K562 (cell line): Measurements from ENCODE around the gene KRT26. TPM values are rescaled to one million over a fixed set of nuclear protein-coding genes. Genes with fewer than 3 reads are reported as not detected.

Experiments
- EP300 ChIP-seq: IDR thresholded peaks from 2 replicates; pipeline ENCODE4 v1.6.1; 2012; ENCODE audit warnings: low read length, improper control_type of control experiment
- NFIX ChIP-seq: fragments of 250-450 bp; sonication (Bioruptor Pico); IDR thresholded peaks from 2 replicates; pipeline ENCODE4 v1.4.0; 2020; ENCODE audit warnings: low read depth, mild to moderate bottlenecking, moderate library complexity
- NR2C1 ChIP-seq, 2 experiments: fragments of 450-650 bp; IDR thresholded peaks; 2 replicates each; pipeline ENCODE4 v1.6.1; 2017; ENCODE audit warnings: mild to moderate bottlenecking in 2 of 2, antibody characterized with exemption in 1 of 2, inconsistent platforms in 1 of 2, missing compliant biosample characterization in 1 of 2, missing genetic modification characterization in 1 of 2
- PBX2 ChIP-seq, 2 experiments: IDR thresholded peaks in 1 of 2; conservative IDR thresholded peaks in 1 of 2; 2 replicates each; pipeline ENCODE4 v1.6.1; 2016; ENCODE audit warnings: low read depth in 2 of 2, mild to moderate bottlenecking in 1 of 2, missing compliant biosample characterization in 1 of 2, missing genetic modification characterization in 1 of 2, moderate library complexity in 1 of 2
- SFPQ ChIP-seq: fragments of 200-400 bp; formaldehyde crosslinking; IDR thresholded peaks from 2 replicates; pipeline ENCODE4 v1.6.1; 2017; ENCODE audit warnings: mild to moderate bottlenecking, low read depth, low read length, moderate library complexity
- SPI1 ChIP-seq: IDR thresholded peaks from 2 replicates; pipeline ENCODE4 v1.6.1; 2011; ENCODE audit warnings: low read depth, low read length, control low read depth, borderline replicate concordance
- TAF1 ChIP-seq: IDR thresholded peaks from 2 replicates; pipeline ENCODE4 v1.6.1; 2011; ENCODE audit warnings: mild to moderate bottlenecking, low read length, moderate library complexity; ENCODE audit not compliant: insufficient read depth, control insufficient read depth, severe bottlenecking; ENCODE audit errors: extremely low read depth
- ZNF592 ChIP-seq: fragments of 450-650 bp; IDR thresholded peaks from 2 replicates; pipeline ENCODE4 v1.6.1; 2017; ENCODE audit warnings: antibody characterized with exemption, mild to moderate bottlenecking
- ZNF717 ChIP-seq: fragments of 250-450 bp; sonication (Bioruptor Pico); IDR thresholded peaks from 2 replicates; pipeline ENCODE4 v1.5.0; 2021
- polyA plus RNA-seq, 8 experiments: library from polyadenylated mRNA; depleted of rRNA in 4 of 8; stranded (reverse) in 5 of 8; unstranded in 3 of 8; fragments of >200 nt; fragmentation: Nextera tagmentation in 2 of 8; fragmentation: Illumina TruSeq in 1 of 8; extraction: Ambion mirVana in 2 of 8; extraction: Trizol in 1 of 8; gene quantifications; 2 replicates each; pipeline versions ENCODE4 v1.2.1 to v1.2.3, GENCODE V29; 2011 to 2014; ENCODE audit warnings: inconsistent platforms in 1 of 8, missing spikeins in 1 of 8
- total RNA-seq, 7 experiments: library from RNA; depleted of rRNA in 6 of 7; stranded (reverse); fragments of >200 nt in 6 of 7; fragmentation: Illumina TruSeq in 2 of 7; extraction: Trizol in 2 of 7; gene quantifications; 2 replicates each; pipeline versions ENCODE4 v1.2.1 to v1.2.3, GENCODE V29; 2011 to 2021; ENCODE audit warnings: low replicate concordance in 1 of 7
- TF ChIP-seq, protein P1 (sequence below): fragments of 450-650 bp; IDR thresholded peaks from 2 replicates; pipeline ENCODE4 v1.6.1; 2016
- TF ChIP-seq, protein P2 (sequence below): IDR thresholded peaks from 3 replicates; pipeline ENCODE4 v1.6.1; 2011; ENCODE audit warnings: borderline replicate concordance, mild to moderate bottlenecking; ENCODE audit not compliant: insufficient read length, insufficient read depth
- TF ChIP-seq, protein P3 (sequence below): fragments of 450-650 bp; conservative IDR thresholded peaks from 2 replicates; pipeline ENCODE4 v1.6.1; 2016; ENCODE audit warnings: missing genetic modification characterization, low read depth, mild to moderate bottlenecking, control low read depth, missing compliant biosample characterization

KRT26 gene
- total and polyA plus RNA-seq, 9 of the 15 experiments (the other 6 are each of a cell fraction or from before 2014, with no cell fraction given) = not detected

- TF ChIP-seq PBX2 (CRISPR knock-in tag; IDR thresholded peaks at IDR 0.05; ENCODE audit: low read depth) (no peak), PBX2 (tag; conservative IDR thresholded peaks at IDR 0.05; ENCODE audit: low read depth) (peak; percentile 70), NR2C1 (IDR thresholded peaks at IDR 0.05) (no peak), NR2C1 (tag; IDR thresholded peaks at IDR 0.05) (0 out of 2 replicates have a peak, but pooled peaks have one; percentile 48), NFIX (CRISPR knock-in tag) (no peak), EP300 (no peak), SFPQ (no peak), TAF1 (no peak), ZNF717 (CRISPR knock-in tag) (no peak), ZNF592 (peak; percentile 69), SPI1 (0 out of 2 replicates have a peak, but pooled peaks have one; percentile 25)
- TF ChIP-seq, protein P1, sequence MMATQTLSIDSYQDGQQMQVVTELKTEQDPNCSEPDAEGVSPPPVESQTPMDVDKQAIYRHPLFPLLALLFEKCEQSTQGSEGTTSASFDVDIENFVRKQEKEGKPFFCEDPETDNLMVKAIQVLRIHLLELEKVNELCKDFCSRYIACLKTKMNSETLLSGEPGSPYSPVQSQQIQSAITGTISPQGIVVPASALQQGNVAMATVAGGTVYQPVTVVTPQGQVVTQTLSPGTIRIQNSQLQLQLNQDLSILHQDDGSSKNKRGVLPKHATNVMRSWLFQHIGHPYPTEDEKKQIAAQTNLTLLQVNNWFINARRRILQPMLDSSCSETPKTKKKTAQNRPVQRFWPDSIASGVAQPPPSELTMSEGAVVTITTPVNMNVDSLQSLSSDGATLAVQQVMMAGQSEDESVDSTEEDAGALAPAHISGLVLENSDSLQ = peak; percentile 46; the same call in 1 of the 2 replicates
- TF ChIP-seq, protein P2, sequence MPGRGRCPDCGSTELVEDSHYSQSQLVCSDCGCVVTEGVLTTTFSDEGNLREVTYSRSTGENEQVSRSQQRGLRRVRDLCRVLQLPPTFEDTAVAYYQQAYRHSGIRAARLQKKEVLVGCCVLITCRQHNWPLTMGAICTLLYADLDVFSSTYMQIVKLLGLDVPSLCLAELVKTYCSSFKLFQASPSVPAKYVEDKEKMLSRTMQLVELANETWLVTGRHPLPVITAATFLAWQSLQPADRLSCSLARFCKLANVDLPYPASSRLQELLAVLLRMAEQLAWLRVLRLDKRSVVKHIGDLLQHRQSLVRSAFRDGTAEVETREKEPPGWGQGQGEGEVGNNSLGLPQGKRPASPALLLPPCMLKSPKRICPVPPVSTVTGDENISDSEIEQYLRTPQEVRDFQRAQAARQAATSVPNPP = no peak
- TF ChIP-seq, protein P3, sequence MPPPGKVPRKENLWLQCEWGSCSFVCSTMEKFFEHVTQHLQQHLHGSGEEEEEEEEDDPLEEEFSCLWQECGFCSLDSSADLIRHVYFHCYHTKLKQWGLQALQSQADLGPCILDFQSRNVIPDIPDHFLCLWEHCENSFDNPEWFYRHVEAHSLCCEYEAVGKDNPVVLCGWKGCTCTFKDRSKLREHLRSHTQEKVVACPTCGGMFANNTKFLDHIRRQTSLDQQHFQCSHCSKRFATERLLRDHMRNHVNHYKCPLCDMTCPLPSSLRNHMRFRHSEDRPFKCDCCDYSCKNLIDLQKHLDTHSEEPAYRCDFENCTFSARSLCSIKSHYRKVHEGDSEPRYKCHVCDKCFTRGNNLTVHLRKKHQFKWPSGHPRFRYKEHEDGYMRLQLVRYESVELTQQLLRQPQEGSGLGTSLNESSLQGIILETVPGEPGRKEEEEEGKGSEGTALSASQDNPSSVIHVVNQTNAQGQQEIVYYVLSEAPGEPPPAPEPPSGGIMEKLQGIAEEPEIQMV = 0 out of 2 replicates have a peak, but pooled peaks have one; percentile 53
- TF ChIP-seq, all 486 proteins: peak for 23
Observed at GRCh38 chr17:40820228-40820838, 48.3 kb upstream of the KRT26 start (continued).
